GM21447 (cell line): Measurements from ENCODE around the gene ADCY10.
"Not testable (repeated sequence)": the region's sequence is repeated elsewhere in the genome, so short reads cannot be mapped to it uniquely, and the experiment has no call there.

Source experiments
- ATAC-seq: cut with Tn5 transposase; IDR thresholded peaks from one replicate; pipeline ENCODE4 v1.9.1; 2021; ENCODE audit not compliant: unreplicated experiment

The ADCY10 gene

DNA sequence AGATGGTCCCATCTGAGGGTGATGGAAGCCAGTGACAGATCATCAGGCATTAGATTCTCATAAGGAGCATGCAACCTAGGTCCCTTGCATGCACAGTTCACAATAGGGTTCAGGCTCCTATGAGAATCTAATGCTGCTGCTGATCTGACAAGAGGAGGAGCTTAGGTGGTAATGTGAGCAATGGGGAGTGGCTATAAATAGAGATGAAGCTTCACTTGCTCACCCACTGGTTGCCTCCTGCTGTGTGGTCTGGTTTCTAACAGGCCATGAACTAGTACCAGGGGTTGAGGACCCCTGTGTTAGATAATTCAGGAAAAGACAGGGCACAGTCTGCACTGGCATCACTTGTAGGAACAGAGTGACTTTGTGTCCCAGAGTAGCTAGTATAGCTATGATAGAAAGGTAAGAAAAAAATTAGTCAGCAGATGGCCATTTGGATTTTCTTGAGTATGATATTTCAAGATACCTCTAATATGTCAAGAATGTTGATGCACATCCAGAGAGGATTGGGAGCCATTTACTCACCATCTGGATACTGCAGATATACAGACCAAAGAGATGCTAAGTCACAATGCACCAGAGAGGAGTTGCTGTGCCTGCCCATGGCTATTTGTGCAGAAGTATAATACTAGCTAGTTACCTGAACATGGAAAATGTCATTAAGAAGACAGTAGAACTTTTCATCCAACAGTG, 53.6 kb downstream of the ADCY10 start:
- no peak for ATAC-seq

DNA sequence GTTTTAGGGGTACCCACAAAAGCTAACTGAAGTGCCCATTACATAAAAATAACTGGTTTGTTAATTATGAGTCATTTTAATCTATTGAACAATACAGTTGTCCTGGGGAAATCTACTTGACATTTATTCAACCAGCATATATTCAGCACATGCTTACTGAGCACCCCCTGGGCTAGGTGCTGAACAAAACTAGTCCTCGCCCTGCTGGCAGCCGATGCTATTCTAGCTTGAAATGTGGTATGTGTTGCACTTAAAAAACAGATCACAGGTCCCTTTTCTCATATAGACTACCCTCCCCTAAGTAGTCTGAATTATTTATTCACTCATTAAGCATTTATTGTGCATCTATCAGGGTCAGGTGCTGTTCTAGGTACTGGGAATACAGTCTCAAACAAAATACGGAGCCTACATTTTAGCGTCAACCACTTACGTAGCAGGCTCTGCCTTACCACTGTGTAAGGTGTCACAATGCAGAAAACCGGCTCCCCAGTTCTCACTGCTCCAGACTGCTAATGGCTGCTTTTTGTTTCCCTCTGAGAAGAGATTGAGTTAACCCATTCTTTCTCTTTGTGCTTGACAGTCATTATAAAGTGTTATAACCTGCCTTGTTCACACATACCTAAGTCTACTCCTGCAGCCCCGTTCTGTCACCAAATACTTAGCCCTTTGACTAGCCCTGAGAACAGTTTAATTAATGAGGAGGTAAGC, 57.1 kb downstream of the ADCY10 start:
- ATAC-seq, result no peak

DNA sequence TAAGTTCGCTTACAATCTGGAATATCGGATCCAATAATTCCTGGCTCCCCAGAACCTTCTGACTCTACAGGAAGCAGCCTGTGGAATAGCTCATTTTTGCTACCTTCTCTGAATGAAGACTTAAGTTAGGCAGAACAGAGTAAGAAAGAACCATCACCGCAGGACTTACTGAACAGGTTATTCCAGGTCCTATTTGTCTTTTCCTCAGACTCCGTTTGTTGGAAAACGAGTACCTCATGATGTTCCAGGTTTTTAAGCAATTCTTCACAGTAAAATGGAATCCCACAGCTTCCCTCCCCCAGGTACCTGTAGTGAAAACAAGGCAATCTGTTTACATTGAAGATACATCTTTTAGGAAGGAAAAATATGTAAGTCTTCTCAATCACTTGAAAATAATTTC, 59.8 kb downstream of the ADCY10 start:
- ATAC-seq, result no peak

DNA sequence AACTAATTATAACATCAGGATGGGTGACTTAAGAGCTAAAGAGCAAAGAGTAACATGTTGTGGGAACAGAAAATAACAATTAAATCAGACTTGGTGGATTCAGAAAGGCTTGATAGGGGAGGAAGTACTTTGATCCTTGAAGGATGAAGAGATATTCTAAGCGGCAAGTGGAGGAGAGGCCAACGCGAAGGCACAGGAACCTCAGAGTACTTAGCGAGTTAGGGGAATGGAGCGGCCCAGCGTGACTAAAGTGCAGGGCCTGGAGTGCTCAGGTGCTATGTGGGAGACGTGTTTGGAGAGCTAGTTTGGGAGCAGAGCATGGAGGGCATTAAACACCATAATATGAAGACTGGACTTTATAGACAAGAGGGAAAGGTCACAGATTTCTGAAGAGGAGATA, 64.3 kb downstream of the ADCY10 start:
- no peak for ATAC-seq

DNA sequence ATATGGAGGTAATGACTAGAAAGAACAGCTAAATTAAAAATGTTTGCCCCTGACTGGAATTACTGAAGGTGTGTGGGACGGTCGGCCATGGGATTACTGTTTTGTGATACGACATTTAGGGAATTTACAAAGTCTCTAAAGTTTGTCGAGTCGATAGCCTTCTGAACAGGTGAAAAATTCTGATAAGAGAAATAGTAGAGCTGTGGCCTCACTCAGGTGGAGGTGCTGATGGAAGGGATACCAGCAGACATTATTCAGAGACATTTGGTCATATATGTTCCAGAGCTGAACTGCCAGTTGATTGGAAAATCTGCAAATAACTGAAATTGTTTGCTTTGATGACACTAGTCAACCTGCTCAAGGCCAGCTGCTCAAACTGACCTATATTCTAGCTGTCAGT, 71.1 kb downstream of the ADCY10 start:
- ATAC-seq, result no peak

DNA sequence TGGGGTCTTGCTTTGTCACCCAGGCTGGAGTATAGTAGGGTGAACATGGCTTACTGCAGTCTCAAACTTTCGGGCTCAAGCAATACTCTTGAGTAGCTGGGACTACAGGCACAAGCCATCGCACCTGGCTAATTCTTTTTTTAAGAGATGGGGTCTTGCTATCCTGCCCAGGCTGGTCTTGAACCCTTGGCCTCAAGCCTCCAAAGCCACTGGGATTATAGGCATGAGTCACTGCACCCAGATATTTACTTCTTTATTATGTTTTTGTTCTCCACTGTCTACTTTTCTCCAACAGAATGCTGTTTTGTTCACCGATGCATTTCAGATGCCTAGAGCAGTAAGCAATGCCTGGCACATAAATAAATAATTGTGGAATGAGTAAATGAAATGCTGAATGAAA, 72.4 kb downstream of the ADCY10 start:
- no peak for ATAC-seq

DNA sequence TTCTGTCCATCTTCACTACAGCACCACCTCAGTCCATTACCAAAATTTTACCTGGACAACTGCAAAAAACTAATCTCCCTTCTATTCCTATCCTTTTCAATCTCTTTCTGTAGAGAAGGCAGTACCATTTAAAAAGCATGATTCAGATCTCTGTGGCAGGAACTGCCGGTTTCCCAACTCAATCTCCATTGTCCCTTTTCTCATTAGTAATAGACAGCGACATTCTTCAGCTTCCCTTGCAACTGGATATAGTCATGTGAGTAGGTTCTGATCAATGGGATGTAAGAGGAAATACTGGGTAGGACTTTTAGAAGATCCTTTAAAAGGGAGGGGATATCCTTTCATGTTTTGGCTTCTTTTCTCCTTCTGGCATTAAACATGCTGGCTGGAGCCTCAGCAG, 74.9 kb downstream of the ADCY10 start:
- no peak for ATAC-seq

DNA sequence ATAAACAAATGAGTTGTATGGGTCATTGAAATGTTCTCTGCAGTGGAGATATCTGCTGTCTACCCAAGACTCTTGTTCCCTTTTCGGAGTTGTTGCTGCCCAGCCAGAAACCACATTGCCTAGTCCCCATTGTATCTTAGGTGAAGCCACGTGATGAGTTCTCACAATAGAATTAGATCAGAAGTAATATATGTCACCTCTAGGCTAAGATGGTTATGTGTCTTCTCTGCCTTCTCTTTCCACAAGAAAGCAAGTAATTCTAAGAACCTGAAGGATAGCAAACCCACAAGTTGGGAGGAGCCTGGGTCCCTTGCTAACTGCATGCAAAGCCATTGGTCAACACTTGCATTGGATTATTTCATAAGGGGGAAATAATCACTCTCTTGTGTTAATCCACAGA, 76.6 kb downstream of the ADCY10 start:
- ATAC-seq, result no peak

DNA sequence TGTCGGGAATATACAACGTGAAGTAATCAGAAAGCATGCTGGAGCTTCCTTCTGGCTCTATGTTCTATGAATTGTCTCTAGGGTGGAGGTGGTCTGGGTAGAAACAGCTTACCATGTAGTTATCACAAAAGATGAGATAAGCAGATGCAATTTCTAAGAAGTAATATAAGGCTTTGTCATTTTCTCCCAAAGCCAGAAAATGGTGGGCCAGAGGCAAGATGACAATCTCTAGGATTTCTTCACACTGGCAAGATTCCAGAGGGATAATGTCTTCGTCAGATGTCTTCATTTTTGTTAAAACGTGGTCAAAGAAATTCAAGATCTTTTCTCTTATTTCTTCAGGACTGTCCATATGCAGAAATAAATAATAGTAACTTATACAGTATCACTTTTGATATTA, 77.7 kb downstream of the ADCY10 start:
- ATAC-seq, result no peak

DNA sequence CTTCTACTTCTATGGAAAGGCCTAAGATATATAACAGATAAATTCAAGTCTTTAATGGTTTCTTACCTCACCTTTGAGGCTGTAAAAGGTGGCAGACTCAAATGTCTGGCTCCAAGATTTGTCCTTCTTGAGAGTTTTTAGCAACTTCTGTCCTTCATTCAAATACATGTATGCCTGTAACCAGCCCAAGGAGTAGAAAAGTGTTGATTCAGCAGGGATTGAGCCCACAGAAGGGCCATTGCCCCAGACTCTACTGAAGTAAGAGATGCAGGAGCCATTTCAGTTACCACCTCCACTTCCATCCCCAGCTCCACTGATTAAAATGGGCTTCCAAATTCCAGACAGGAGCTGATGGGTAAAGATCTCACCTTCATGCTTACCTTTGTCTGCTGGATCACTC, 80.0 kb downstream of the ADCY10 start:
- no peak for ATAC-seq

DNA sequence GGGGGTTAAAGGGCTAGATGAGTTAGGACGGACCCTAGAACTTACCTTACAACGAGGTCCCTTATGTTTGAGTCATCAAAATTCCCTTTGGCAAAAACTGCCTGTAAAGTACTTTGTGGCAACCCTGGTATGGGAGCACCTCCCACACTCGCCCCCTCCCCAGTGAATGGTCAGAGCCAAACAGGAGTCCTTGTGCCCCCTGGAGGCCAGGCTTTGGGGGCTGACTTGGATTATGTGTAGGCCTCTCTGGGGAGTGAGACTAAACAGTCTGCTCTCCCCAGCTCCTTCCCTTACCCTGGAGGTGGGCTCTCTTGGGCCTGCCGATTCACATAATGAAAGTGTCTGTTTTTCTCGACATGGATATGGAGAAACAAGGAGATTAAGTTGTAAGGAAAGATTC, 81.2 kb downstream of the ADCY10 start:
- ATAC-seq, result no peak

DNA sequence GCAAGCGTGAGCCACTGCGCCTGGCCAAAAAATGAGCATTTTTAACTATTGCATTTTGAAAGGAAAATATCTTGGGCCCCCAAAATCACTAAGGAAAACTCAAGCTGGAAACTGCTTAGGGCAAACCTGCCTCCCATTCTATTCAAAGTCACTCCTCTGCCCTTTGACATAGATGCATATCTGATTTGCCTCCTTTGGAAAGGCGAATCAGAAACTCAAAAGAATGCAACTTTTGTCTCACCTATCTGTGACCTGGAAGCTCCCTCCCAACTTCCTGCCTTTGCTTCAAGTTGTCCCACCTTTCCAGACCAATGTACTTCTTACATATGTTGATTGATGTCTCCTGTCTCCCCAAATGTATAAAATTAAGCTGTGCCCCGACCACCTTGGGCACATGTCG, 83.3 kb downstream of the ADCY10 start:
- ATAC-seq, result not testable (repeated sequence)

DNA sequence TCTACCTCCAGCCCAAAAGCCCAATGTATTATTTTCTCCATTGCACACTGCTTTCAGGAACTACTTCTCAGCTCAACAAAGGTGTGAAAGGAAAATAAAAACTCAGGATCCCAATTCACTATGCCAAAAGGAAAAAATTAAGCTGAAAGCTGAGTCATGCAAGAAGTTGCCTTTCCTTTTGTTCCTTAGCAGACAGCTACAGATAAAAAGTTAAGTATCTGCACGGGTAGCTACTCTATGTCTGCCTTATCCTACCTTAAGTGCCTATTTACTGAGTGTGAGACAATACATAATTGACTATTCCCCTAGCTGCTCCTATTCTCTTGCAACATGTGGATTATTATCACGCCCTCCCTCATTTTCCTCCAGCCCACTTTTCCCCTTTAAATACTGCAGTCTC, 84.1 kb downstream of the ADCY10 start:
- ATAC-seq, result no peak

DNA sequence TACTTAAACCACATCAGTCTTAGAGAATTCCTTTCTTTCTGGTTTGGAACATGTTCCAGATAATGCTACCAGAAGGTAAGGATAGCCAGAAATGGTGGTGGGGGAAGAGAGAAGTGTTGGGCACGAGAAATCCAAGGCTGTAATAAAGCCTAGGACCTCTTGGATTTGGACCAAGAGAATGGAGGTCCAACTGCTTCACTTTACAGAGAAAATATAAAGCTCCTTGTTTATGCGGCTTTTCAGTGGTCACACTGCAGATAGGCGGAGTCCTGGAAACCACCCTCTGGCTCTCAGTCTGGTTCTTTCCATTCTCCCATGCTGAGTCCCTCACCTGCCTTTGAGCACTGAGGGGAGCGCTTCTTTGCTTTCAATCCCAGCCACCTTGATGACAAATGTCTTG, 87.8 kb downstream of the ADCY10 start:
- no peak for ATAC-seq

DNA sequence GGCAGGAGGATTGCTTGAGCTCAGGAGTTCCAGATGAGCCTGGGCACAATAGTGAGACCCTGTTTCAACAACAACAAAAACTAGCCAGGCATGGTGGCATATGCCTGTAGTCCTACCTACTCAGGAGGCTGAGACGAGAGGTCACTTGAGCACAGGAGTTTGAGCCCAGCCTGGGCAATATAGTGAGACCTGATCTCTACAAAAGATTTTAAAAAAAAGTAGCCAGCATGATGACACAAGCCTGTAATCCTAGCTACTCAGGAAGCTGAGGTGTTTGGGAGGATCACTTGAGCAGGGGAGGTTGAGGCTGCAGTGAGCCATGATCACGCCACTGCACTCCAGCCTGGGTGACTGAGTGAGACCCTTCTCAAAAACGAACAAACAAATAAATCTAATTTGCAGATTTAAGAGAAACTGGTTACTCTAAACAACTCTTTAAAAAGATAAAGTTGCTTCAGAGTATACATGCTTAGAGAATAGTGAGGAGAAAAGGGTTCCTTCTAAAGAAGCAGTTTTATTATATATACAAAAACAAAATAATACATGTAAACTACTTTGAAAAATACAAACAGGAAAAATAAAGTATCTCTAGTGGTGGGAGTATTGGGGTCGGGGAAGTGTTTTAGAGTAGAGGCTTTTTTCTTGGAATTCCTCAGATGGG, 88.4 kb downstream of the ADCY10 start:
- no peak for ATAC-seq

DNA sequence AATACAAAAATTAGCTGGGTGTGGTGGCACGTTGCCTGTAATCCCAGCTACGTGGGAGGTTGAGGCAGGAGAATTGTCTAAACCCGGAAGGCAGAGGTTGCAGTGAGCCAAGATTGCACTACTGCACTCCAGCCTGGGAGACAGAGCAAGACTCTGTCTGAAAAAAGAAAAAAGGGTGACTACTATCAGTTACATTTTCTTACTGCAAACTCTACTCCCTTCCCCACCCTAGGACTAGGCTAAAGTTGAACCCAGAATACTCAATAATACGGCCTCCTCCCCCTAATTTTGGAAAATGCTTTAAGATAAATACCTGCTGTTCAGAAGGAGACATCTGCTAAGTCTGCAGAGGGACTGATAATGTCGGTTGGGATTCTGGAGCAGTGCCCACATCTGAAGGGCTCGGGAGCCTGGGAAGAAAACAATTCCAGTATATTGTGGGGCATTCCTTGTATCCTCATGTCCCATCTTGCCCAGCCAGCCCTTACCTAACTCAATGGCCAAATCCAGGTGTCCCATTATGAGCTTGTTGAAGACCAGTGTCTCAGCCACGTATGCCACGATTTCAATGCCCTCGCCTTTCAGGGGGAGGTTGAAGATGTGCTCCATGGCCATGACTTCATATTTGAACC, 89.7 kb downstream of the ADCY10 start:
- ATAC-seq, result no peak

DNA sequence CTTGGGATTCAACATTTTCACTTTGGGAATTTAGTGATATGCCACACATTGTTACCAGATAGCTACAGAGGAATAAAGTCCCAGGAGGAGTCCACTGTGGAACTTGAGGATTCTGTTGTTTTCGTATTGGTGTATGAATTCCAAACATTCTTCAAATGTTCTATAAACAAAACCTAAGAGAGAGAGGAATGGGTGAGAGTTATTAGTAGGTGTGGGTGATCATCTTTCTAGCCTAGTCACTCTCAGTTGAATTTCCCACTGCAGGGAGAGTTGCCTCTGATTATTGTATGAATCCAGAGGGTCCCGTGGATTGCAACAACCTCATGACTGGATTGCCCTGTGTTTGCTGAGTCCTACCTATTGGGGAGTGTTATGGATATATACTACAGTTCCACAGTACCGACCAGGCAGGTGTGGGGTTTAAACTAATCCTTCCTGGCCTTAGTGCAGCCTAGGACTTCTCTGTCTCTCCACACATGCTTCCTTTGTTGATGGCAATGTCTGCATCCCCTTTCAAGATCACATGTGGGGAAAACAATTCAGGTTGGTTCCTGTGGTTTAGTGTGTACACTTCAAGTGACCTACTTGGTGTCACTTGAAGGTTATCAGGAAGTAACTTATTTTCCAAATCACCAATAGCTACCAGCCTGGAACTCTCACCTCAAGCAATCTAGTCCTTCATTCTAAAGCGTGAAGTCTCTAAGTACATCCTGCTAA, 91.8 kb downstream of the ADCY10 start:
- ATAC-seq, result no peak

DNA sequence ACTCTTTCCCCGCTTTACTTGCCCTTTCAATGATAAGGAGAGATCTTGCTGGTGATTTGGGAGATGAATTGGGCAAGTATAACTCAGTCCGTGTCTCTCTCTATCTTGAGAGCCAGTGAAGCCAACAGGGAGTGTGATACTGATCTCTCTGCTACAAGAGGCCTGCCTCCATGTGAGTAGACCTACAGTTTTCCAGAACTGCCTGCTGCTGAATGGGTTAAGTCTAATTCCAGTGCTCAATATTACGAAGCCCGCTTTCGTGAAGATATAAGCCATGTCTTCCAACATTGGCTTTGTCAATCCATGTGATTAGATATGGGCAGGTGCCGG, 92.6 kb downstream of the ADCY10 start:
- no peak for ATAC-seq

DNA sequence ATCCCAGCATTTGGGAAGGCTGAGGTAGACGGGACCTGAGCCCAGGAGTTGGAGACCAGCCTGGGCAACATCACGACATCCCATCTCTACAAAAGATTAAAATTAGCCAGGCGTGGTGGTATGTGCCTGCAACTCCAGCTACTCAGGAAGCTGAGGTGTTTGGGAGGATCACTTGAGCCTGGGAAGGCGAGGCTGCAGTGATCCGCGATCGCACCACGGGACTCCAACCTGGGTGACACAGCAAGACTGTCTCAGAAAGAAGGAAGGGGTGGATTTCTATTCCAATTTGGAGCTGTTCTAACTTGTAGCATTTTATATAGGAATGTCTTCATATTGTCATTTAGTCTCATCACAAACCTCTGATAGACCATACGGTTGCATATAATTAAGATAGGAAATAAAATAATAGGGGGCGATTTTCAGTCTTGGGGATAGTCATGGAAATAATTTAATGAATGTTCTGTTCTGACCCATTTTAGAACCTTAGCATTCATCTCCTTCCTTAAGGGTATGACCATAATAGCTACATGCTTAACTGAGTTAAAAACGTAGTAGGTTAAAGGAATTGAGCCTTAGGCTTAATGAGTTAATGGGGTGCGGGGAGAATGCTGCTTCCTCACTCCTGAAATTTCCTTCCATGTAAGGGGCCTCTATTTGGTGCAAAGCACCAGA, 93.1 kb downstream of the ADCY10 start:
- ATAC-seq, result no peak

DNA sequence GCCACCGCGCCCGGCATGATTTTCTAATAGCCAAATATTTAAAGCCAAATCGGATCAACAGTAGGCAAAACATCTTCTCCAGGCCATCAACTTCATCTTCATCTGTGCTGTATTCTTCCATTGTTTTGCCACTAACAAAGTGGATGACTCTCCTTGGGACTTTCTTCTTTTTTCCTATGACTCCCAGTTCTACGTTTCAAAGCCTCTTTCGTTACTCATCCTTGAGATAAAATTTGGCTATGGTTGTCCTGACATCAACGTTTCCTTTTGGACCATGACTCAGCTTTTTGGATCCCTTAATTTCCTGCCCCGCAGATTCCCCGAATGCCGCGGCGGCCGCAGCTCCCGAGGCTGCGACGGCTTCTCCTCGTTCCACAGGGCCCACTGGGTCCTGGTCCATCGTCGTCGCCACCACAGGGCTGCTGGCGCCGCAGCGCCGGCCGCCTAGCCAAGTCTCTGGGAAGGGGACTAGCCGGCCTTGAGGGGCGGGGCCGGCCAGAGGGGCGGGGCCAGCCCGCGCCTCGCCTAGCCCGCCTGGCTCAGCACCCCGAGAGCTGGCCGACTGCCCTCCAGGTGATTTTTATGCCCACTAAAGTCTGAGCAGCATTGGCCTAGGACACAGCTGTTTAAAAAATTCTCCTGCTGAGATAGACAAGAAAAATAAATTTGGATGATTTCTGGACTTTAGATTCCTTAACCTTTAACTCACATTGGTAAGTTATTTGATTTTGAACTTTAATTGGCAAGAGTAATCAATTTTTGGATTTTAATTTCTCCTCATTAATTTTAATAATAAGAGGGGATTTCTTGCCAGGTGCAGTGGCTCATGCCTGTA, 93.9 kb downstream of the ADCY10 start:
- peak; percentile 66 for ATAC-seq
